GM12878 (cell line): Measurements from ENCODE around the gene CGB2. TPM values are rescaled to one million over a fixed set of nuclear protein-coding genes. Genes with fewer than 3 reads are reported as not detected.

Source experiments
- ATAC-seq: fragments of 200-7000 bp; cut with Tn5 transposase; 3 replicates; pipeline ENCODE4 v1.9.1; 2020; ENCODE audit warnings: mild to moderate bottlenecking, moderate library complexity
- BruUV-seq: library from RNA; stranded (reverse); fragments of 400-500 nt; replicated peaks from 2 replicates; lab custom pipeline; 2021; lab: Mats Ljungman, UMichigan
- CTCF ChIA-PET: fragments of 300-600 bp; sonication (Branson Sonifier 250); formaldehyde crosslinking; extraction: SDS; loops from one replicate; lab custom pipeline; 2021; ENCODE audit warnings: inconsistent platforms; lab: Yijun Ruan, JAX
- POLR2A ChIA-PET: fragments of 350-600 bp; formaldehyde crosslinking; extraction: SDS; loops from one replicate; lab custom pipeline; 2021; ENCODE audit warnings: inconsistent platforms; lab: Charles Lee
- RAD21 ChIA-PET: fragments of 300-600 bp; sonication (Branson Sonifier 250); formaldehyde crosslinking; loops from one replicate; lab custom pipeline; 2023; ENCODE audit warnings: antibody characterized with exemption; ENCODE audit not compliant: unreplicated experiment; lab: Charles Lee
- SMC1A ChIA-PET: fragments of 300-600 bp; sonication (Branson Sonifier 250); formaldehyde crosslinking; loops from one replicate; lab custom pipeline; 2023; ENCODE audit not compliant: unreplicated experiment, uncharacterized antibody; lab: Charles Lee
- DNase-seq: peaks from one replicate; pipeline ENCODE4 v3.0.0-alpha.2; 2011; ENCODE audit warnings: low read depth, low spot score
- FAIRE-seq: peaks from 3 replicates; lab custom pipeline; 2011; peaks lifted over from hg19 to GRCh38; lab: Jason Lieb, UNC
- H2AFZ ChIP-seq: 2 replicates; pipeline ENCODE4 v1.6.0; 2011; ENCODE audit warnings: low read depth, low read length, control low read depth; ENCODE audit not compliant: control insufficient read depth
- H3K27ac ChIP-seq: 2 replicates; pipeline ENCODE4 v1.5.1; 2011; ENCODE audit warnings: control low read depth; ENCODE audit not compliant: control insufficient read depth, insufficient read depth
- H3K27me3 ChIP-seq, 2 experiments: replicated peaks in 1 of 2; 2 replicates each; pipeline versions ENCODE4 v1.6.0 to v1.6.1; 2011; ENCODE audit warnings: low read length in 1 of 2; ENCODE audit not compliant: control insufficient read depth in 2 of 2, insufficient read depth in 2 of 2
- H3K36me3 ChIP-seq, 2 experiments: 2 replicates each; pipeline ENCODE4 v1.5.1; 2011; ENCODE audit warnings: low read length in 1 of 2; ENCODE audit not compliant: control insufficient read depth in 2 of 2, insufficient read depth in 2 of 2
- H3K4me1 ChIP-seq: 2 replicates; pipeline ENCODE4 v1.6.1; 2011; ENCODE audit warnings: mild to moderate bottlenecking, low read length, moderate library complexity, mixed read lengths; ENCODE audit not compliant: control insufficient read depth, insufficient read depth
- H3K4me2 ChIP-seq: 2 replicates; pipeline ENCODE4 v1.6.0; 2011; ENCODE audit warnings: control low read depth; ENCODE audit not compliant: control insufficient read depth, insufficient read depth
- H3K4me3 ChIP-seq: fragments of 200-600 bp; sonication (generic); 2 replicates; pipeline ENCODE4 v1.5.1; 2016
- H3K79me2 ChIP-seq: 2 replicates; pipeline ENCODE4 v1.6.0; 2011; ENCODE audit warnings: low read length; ENCODE audit not compliant: control insufficient read depth, insufficient read depth
- H3K9ac ChIP-seq: 2 replicates; pipeline ENCODE4 v1.8.0; 2011; ENCODE audit warnings: low read length, control low read depth, mixed read lengths; ENCODE audit not compliant: control insufficient read depth, insufficient read depth
- H3K9me3 ChIP-seq: replicated peaks from 3 replicates; pipeline ENCODE4 v1.5.1; 2011; ENCODE audit warnings: mild to moderate bottlenecking, low read length; ENCODE audit not compliant: control insufficient read depth, insufficient read depth
- H4K20me1 ChIP-seq: 2 replicates; pipeline ENCODE4 v1.6.0; 2011; ENCODE audit not compliant: control insufficient read depth, insufficient read depth
- CEBPZ ChIP-seq: fragments of 150-350 bp; IDR thresholded peaks from 2 replicates; pipeline ENCODE4 v1.6.1; 2016; ENCODE audit warnings: low read depth, low read length
- FOXK2 ChIP-seq: fragments of 450-650 bp; IDR thresholded peaks from 2 replicates; pipeline ENCODE4 v1.6.1; 2017; ENCODE audit warnings: mild to moderate bottlenecking, moderate library complexity
- GABPA ChIP-seq: IDR thresholded peaks from 2 replicates; pipeline ENCODE4 v1.6.1; 2014; ENCODE audit warnings: antibody characterized with exemption, low read depth, mild to moderate bottlenecking, inconsistent platforms
- GATAD2B ChIP-seq: fragments of 450-650 bp; conservative IDR thresholded peaks from 2 replicates; pipeline ENCODE4 v1.6.1; 2017; ENCODE audit warnings: low read depth, mild to moderate bottlenecking, moderate library complexity
- HCFC1 ChIP-seq: fragments of 150-350 bp; IDR thresholded peaks from 2 replicates; pipeline ENCODE4 v1.6.1; 2014; ENCODE audit warnings: low read length
- IKZF1 ChIP-seq: fragments of 450-650 bp; conservative IDR thresholded peaks from 2 replicates; pipeline ENCODE4 v1.6.1; 2017; ENCODE audit warnings: antibody characterized with exemption, mild to moderate bottlenecking
- LARP7 ChIP-seq: fragments of 450-650 bp; IDR thresholded peaks from 2 replicates; pipeline ENCODE4 v1.6.1; 2017; ENCODE audit warnings: mild to moderate bottlenecking
- MXI1 ChIP-seq: fragments of 150-350 bp; IDR thresholded peaks from 2 replicates; pipeline ENCODE4 v1.6.1; 2011; ENCODE audit warnings: low read depth, mild to moderate bottlenecking, inconsistent platforms, low read length, improper control_type of control experiment
- NFYA ChIP-seq: IDR thresholded peaks from 2 replicates; pipeline ENCODE4 v1.6.1; 2011; ENCODE audit warnings: low read depth, mild to moderate bottlenecking, low read length, improper control_type of control experiment, borderline replicate concordance
- POLR2A ChIP-seq: IDR thresholded peaks from 2 replicates; pipeline ENCODE4 v1.6.1; 2011; ENCODE audit warnings: low read depth, mild to moderate bottlenecking, low read length
- SREBF1 ChIP-seq: IDR thresholded peaks from 2 replicates; pipeline ENCODE4 v1.6.1; 2012; ENCODE audit warnings: mild to moderate bottlenecking, low read length
- TARDBP ChIP-seq: IDR thresholded peaks from 2 replicates; pipeline ENCODE4 v1.6.1; 2016; ENCODE audit warnings: borderline replicate concordance
- ZSCAN29 ChIP-seq: fragments of 450-650 bp; IDR thresholded peaks from 2 replicates; pipeline ENCODE4 v1.6.1; 2017; ENCODE audit warnings: mild to moderate bottlenecking, moderate library complexity
- WGBS: methylation state at CpG from one replicate; pipeline ENCODE4 v1.1.6; 2016; ENCODE audit warnings: low lambda C conversion rate; ENCODE audit not compliant: insufficient replicate concordance, insufficient coverage; ENCODE audit errors: missing lambda C conversion rate; 5-methylcytosine and 5-hydroxymethylcytosine counted together
- in situ Hi-C: fragments of 300-500 bp; cut with MboI; formaldehyde crosslinking; loops from 9 replicates; pipeline ENCODE4 v1.14.3; 2018; ENCODE audit warnings: mixed read lengths
- intact Hi-C: fragments of 100-400 bp; cut with micrococcal nuclease; formaldehyde crosslinking; loops from one replicate; pipeline ENCODE4 v1.14.2; 2022; ENCODE audit not compliant: unreplicated experiment
- polyA plus RNA-seq, 11 experiments: library from polyadenylated mRNA; depleted of rRNA in 4 of 11; unstranded in 6 of 11; stranded (reverse) in 5 of 11; fragments of >200 nt; fragmentation: Nextera tagmentation in 4 of 11; fragmentation: Illumina TruSeq in 1 of 11; extraction: Ambion mirVana in 4 of 11; extraction: Trizol in 1 of 11; gene quantifications; 1 replicate in 1 of 11; 2 replicates in 10 of 11; pipeline versions ENCODE4 v1.2.1 to v1.2.3, GENCODE V29; 2011 to 2016; ENCODE audit warnings: inconsistent platforms in 2 of 11, missing spikeins in 2 of 11, low read depth in 1 of 11
- total RNA-seq, 4 experiments: library from RNA; depleted of rRNA in 3 of 4; stranded (reverse); fragments of >200 nt in 3 of 4; fragmentation: Illumina TruSeq in 1 of 4; extraction: Trizol in 1 of 4; gene quantifications; 2 replicates each; pipeline versions ENCODE4 v1.2.1 to v1.2.3, GENCODE V29; 2013 to 2021

Gene CGB2
- total and polyA plus RNA-seq, 10 of the 15 experiments (the other 5 are each of a cell fraction or from before 2014, with no cell fraction given) = 0.20 to 0.37 TPM; not detected in 8

- ChIA-PET RAD21 (no interaction called here), CTCF (no interaction called here), SMC1A (no interaction called here), POLR2A (no interaction called here)
- no peak for FAIRE-seq
- peaks cover 12% of the 10 kb centered on the region for H3K4me1 ChIP-seq
- H3K4me3 ChIP-seq = no peak overlapping the region
- BruUV-seq = no TSS peak
- H3K9ac ChIP-seq = no peak overlapping the region
- WGBS = 97% methylated on average over 24 of the region's 29 CpGs
- intact Hi-C loops (no loop called here), in situ Hi-C loops (no loop called here)
- no peak for TF ChIP-seq FOXK2
- TF ChIP-seq SREBF1 = no peak
- 0 out of 2 replicates have a peak, but pooled peaks have one; percentile 6 for TF ChIP-seq POLR2A
- no peaks in the 10 kb centered on the region for H3K27me3 ChIP-seq
- H3K27ac ChIP-seq = no peak overlapping the region
- H3K79me2 ChIP-seq = no peaks in the 10 kb centered on the region
- H3K4me2 ChIP-seq = no peak overlapping the region
- H3K9me3 ChIP-seq = no peaks in the 10 kb centered on the region
- peaks cover 0 to 9% of the 10 kb centered on the region in 2 experiments; a peak in 2 of 4 replicates for H3K36me3 ChIP-seq
- no peak overlapping the region for H2AFZ ChIP-seq
- DNase-seq = no peak
- no peaks in the 10 kb centered on the region for H4K20me1 ChIP-seq
- no peak for ATAC-seq
These were observed 15.4 kb upstream of the CGB2 start for GRCh38 chr19:49016067-49016839.

- in situ Hi-C loops = no loop called here
- Histone ChIP-seq H3K4me2 (peak within 1 kb of the TSS; percentile 82), H3K4me1 (peaks cover 15% of the 10 kb centered on the region), H3K27ac (no peak within 1 kb of the TSS), H4K20me1 (no peaks in the 10 kb centered on the region), H3K4me3 (peak within 1 kb of the TSS; percentile 58; the same call in 1 of the 2 replicates), H3K36me3 (peaks cover 0 to 6% of the 10 kb centered on the region in 2 experiments; a peak in 2 of 4 replicates), H2AFZ (no peak within 1 kb of the TSS), H3K79me2 (no peaks in the 10 kb centered on the region), H3K27me3 (no peaks in the 10 kb centered on the region), H3K9ac (no peak within 1 kb of the TSS), H3K9me3 (no peaks in the 10 kb centered on the region)
- 57% methylated on average over 17 of the region's 17 CpGs for WGBS
- DNase-seq = no peak
- ATAC-seq = no peak
- no TSS peak for BruUV-seq
- TF ChIP-seq TARDBP = no peak
- no peak for TF ChIP-seq GATAD2B
- no peak for TF ChIP-seq LARP7
- TF ChIP-seq GABPA = no peak
- no peak for TF ChIP-seq NFYA
- no peak for TF ChIP-seq HCFC1
- no peak for TF ChIP-seq IKZF1
- no peak for TF ChIP-seq CEBPZ
- TF ChIP-seq ZSCAN29 = no peak
- no peak for TF ChIP-seq MXI1
- RAD21 ChIA-PET = no interaction called here
- intact Hi-C loops = no loop called here
- SMC1A ChIA-PET = no interaction called here
- POLR2A ChIA-PET = no interaction called here
- CTCF ChIA-PET = interaction anchor here (0.8 to 3.1 kb wide), 4 partner anchors 19 to 89 kb away, joined by 3 to 14 read pairs (median 4); partner anchors contain the start of genes GYS1 and RUVBL2
- FAIRE-seq = no peak
These were observed 14.5 kb upstream of the CGB2 start, which contains the start of gene LHB for GRCh38 chr19:49017041-49017665. Gene LHB, minus strand, starts transcription at chr19:49017091. Its CDS starts 10 bp downstream, at chr19:49017081.
